OCI-LY1 (cell line): ENCODE results near the gene PPP1R7.

Source experiments
- H2AFZ ChIP-seq: fragments of 200-600 bp; sonication (generic), shearing (Covaris generic); 2 replicates; pipeline ENCODE4 v1.6.0; 2014; ENCODE audit warnings: antibody characterized with exemption, mild to moderate bottlenecking, low read length
- H3F3A ChIP-seq: fragments of 200-600 bp; sonication (generic), shearing (Covaris generic); 2 replicates; pipeline ENCODE4 v1.6.0; 2014; ENCODE audit warnings: mild to moderate bottlenecking, antibody characterized with exemption, low read length, moderate library complexity; ENCODE audit not compliant: insufficient read depth
- H3K27ac ChIP-seq: fragments of 200-600 bp; sonication (generic); 2 replicates; pipeline ENCODE4 v1.5.1; 2014; ENCODE audit warnings: low read length, mixed run types, mild to moderate bottlenecking, low read depth; ENCODE audit not compliant: poor library complexity, severe bottlenecking
- H3K27me3 ChIP-seq: fragments of 200-600 bp; sonication (generic); 2 replicates; pipeline ENCODE4 v1.6.0; 2014; ENCODE audit warnings: antibody characterized with exemption, mild to moderate bottlenecking, low read length, moderate library complexity; ENCODE audit not compliant: insufficient read depth
- H3K36me3 ChIP-seq: fragments of 200-600 bp; sonication (generic); 2 replicates; pipeline ENCODE4 v1.6.1; 2014; ENCODE audit warnings: mild to moderate bottlenecking, antibody characterized with exemption, low read length, moderate library complexity, mixed read lengths; ENCODE audit not compliant: insufficient read depth
- H3K4me1 ChIP-seq: fragments of 200-600 bp; sonication (generic); 2 replicates; pipeline ENCODE4 v1.5.1; 2014; ENCODE audit warnings: mild to moderate bottlenecking, low read length, moderate library complexity; ENCODE audit not compliant: insufficient read depth, severe bottlenecking
- H3K4me2 ChIP-seq: fragments of 200-600 bp; sonication (generic), shearing (Covaris generic); 2 replicates; pipeline ENCODE4 v1.6.1; 2014; ENCODE audit warnings: low read length
- H3K4me3 ChIP-seq: fragments of 200-600 bp; sonication (generic); 2 replicates; pipeline ENCODE4 v1.5.1; 2014; ENCODE audit warnings: low read length, low read depth, mild to moderate bottlenecking, mixed read lengths; ENCODE audit not compliant: poor library complexity, severe bottlenecking
- H3K79me2 ChIP-seq: fragments of 200-600 bp; shearing (Covaris generic); 2 replicates; pipeline ENCODE4 v1.6.1; 2016; ENCODE audit warnings: mixed run types, low read length, mixed read lengths; ENCODE audit not compliant: insufficient read depth
- H3K9ac ChIP-seq: fragments of 200-600 bp; sonication (generic), shearing (Covaris generic); 2 replicates; pipeline ENCODE4 v1.6.1; 2014; ENCODE audit warnings: mild to moderate bottlenecking, low read length, mixed read lengths
- H3K9me2 ChIP-seq: fragments of 200-600 bp; sonication (generic), shearing (Covaris generic); 2 replicates; pipeline ENCODE4 v1.6.1; 2014; ENCODE audit warnings: low read depth, mild to moderate bottlenecking, low read length, mixed read lengths
- H3K9me3 ChIP-seq: fragments of 200-600 bp; shearing (Covaris generic); 2 replicates; pipeline ENCODE4 v1.6.1; 2014; ENCODE audit warnings: low read length, mixed read lengths
- H4K20me1 ChIP-seq: fragments of 200-600 bp; sonication (generic), shearing (Covaris generic); 2 replicates; pipeline ENCODE4 v1.6.0; 2016; ENCODE audit warnings: mild to moderate bottlenecking, low read length; ENCODE audit not compliant: insufficient read depth
- CTCF ChIP-seq: fragments of 200-600 bp; sonication (generic), shearing (Covaris generic); IDR thresholded peaks from 2 replicates; pipeline ENCODE4 v1.5.1; 2017; ENCODE audit warnings: mild to moderate bottlenecking, antibody characterized with exemption, low read length, moderate library complexity, mixed read lengths
- EZH2 ChIP-seq: fragments of 200-600 bp; sonication (generic), shearing (Covaris generic); IDR thresholded peaks from 2 replicates; pipeline ENCODE4 v1.8.0; 2017; ENCODE audit warnings: borderline replicate concordance, mixed run types, mild to moderate bottlenecking, antibody characterized with exemption, low read length, moderate library complexity, mixed read lengths

The PPP1R7 gene

GRCh38 chr2:241112592-241112991 is 37.7 kb upstream of the PPP1R7 start:
- H3K79me2 ChIP-seq = no peaks in the 10 kb centered on the region
- H3K27ac ChIP-seq = peak overlapping the region; percentile 88

GRCh38 chr2:241114836-241115235 is 35.4 kb upstream of the PPP1R7 start:
- H4K20me1 ChIP-seq = no peaks in the 10 kb centered on the region
- no peaks in the 10 kb centered on the region for H3K27me3 ChIP-seq
- no peak for TF ChIP-seq EZH2
- no peak for TF ChIP-seq CTCF
- no peak overlapping the region for H3K9ac ChIP-seq
- H3K4me2 ChIP-seq = no peak overlapping the region
- H3K4me3 ChIP-seq = no peak overlapping the region
- H3K9me2 ChIP-seq = no peaks in the 10 kb centered on the region
- H3K79me2 ChIP-seq = no peaks in the 10 kb centered on the region
- H3K36me3 ChIP-seq = peaks cover 33% of the 10 kb centered on the region
- no peak overlapping the region for H2AFZ ChIP-seq
- H3K4me1 ChIP-seq = peaks cover 30% of the 10 kb centered on the region
- H3K27ac ChIP-seq = no peak overlapping the region
- H3K9me3 ChIP-seq = no peaks in the 10 kb centered on the region
- peaks cover 4% of the 10 kb centered on the region; the same call in 1 of the 2 replicates for H3F3A ChIP-seq

More at GRCh38 chr2:241112592-241112991, 37.7 kb upstream of the PPP1R7 start:
- no peaks in the 10 kb centered on the region for H3K27me3 ChIP-seq
- no peaks in the 10 kb centered on the region for H3K9me2 ChIP-seq
- no peaks in the 10 kb centered on the region for H3K9me3 ChIP-seq
- H4K20me1 ChIP-seq = no peaks in the 10 kb centered on the region
- peaks cover 48% of the 10 kb centered on the region for H3K4me1 ChIP-seq
- H2AFZ ChIP-seq = no peak overlapping the region
- H3K4me2 ChIP-seq = no peak overlapping the region
- no peak overlapping the region for H3K9ac ChIP-seq
- peaks cover 42% of the 10 kb centered on the region for H3K36me3 ChIP-seq
- no peak for TF ChIP-seq EZH2
- no peak for TF ChIP-seq CTCF
- no peak overlapping the region for H3K4me3 ChIP-seq
- peaks cover 4% of the 10 kb centered on the region; the same call in 1 of the 2 replicates for H3F3A ChIP-seq

GRCh38 chr2:241115361-241115760 is 34.9 kb upstream of the PPP1R7 start:
- peaks cover 4% of the 10 kb centered on the region; the same call in 1 of the 2 replicates for H3F3A ChIP-seq
- no peak overlapping the region for H3K27ac ChIP-seq
- H3K4me3 ChIP-seq = no peak overlapping the region
- H3K36me3 ChIP-seq = peaks cover 34% of the 10 kb centered on the region
- TF ChIP-seq CTCF (no peak), EZH2 (no peak)
- no peaks in the 10 kb centered on the region for H3K9me3 ChIP-seq
- H3K79me2 ChIP-seq = no peaks in the 10 kb centered on the region
- H2AFZ ChIP-seq = no peak overlapping the region
- peaks cover 25% of the 10 kb centered on the region for H3K4me1 ChIP-seq
- H3K27me3 ChIP-seq = no peaks in the 10 kb centered on the region
- H3K4me2 ChIP-seq = no peak overlapping the region
- H4K20me1 ChIP-seq = no peaks in the 10 kb centered on the region
- H3K9me2 ChIP-seq = no peaks in the 10 kb centered on the region
- H3K9ac ChIP-seq = no peak overlapping the region
